Measurements from ENCODE around the gene OR2V1.
"Not testable (repeated sequence)": the region's sequence is repeated elsewhere in the genome, so short reads cannot be mapped to it uniquely, and the experiment has no call there.

The OR2V1 gene, protein sequence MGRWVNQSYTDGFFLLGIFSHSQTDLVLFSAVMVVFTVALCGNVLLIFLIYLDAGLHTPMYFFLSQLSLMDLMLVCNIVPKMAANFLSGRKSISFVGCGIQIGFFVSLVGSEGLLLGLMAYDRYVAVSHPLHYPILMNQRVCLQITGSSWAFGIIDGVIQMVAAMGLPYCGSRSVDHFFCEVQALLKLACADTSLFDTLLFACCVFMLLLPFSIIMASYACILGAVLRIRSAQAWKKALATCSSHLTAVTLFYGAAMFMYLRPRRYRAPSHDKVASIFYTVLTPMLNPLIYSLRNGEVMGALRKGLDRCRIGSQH

DNA sequence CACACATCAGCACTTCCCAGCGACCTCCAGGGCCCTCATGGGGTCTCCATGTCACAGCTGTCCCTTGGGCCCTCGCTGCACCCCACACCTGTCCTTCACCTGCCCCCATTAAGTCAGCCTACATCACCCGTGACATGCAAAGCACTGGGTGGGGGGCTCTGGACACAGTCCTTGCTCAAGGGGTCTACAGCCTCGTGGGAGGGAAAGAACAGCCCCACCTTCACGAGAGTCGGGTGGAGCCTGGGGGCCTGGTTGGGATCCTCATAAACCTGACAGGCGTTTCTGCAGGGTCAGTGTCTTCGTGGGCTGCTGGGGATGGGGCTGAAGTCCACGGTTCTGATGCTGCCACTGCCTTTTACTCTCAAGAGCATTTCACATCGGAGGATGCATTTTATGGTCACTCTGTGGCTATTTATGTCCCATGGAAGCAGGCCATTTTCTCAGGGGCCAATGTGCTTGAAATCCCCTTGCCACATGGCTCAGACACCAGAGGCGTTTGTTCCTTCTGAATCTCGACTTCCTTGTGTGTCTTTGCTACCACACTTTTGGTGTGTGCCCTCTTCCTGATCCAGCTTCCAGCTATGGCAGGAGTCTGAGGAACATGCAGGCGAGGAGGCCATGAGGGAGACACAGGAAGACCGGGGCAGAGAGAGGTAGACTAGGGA, at the start of gene OR2V1:
Gene OR2V1 (minus strand): TSS at position 338 of the 665 bp plus-strand sequence. CDS start 5,865 bp downstream, outside the sequence.
- ATAC-seq = no peak

DNA sequence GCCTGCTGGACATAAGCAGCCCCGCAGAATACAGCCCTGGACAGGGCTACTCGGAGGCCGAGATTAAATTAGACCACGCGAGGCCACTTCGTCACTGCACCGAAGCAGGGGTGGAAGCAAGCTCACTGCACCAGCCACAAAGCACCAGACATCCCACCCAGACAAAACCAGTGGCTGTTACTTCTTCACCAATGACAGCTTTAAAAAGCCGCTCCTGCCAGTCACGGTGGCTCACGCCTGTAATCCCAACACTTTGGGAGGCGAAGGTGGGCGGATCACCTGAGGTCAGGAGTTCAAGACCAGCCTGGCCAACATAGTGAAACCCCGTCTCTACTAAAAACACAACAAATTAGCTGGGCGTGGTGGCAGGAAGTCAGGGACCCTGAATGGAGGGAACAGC, 46.6 kb upstream of the OR2V1 start:
- ATAC-seq = not testable (repeated sequence)

DNA sequence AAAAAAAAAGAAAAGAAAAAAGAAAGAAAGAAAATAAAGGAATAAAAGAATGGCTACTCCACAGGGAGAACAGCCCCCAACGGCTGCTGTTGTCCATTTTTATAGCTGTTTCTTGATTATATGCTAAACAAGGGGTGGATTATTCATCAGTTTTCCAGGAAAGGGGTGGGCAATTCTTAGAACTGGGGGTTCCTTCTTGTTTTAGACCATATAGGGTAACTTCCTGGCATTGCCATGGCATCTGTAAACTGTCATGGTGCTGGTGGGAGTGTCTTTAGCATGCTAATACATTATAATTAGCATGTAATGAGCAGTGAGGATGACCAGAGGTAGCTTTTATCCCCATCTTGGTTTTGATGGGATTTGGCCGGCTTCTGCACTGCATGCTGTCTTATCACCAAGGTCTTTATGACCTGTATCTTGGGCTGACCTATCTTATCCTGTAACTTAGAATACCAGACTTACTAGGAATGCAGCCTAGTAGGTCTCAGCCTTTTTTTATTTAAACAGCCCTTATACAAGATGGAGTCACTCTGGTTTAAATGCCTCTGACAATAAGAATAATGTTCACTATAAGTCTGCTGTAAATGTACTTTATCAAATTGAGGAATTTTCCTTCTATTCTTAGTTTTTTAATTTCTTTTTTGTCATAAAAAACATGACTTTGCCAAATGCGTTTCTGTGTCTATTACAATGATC, 45.4 kb upstream of the OR2V1 start:
- ATAC-seq = no peak

DNA sequence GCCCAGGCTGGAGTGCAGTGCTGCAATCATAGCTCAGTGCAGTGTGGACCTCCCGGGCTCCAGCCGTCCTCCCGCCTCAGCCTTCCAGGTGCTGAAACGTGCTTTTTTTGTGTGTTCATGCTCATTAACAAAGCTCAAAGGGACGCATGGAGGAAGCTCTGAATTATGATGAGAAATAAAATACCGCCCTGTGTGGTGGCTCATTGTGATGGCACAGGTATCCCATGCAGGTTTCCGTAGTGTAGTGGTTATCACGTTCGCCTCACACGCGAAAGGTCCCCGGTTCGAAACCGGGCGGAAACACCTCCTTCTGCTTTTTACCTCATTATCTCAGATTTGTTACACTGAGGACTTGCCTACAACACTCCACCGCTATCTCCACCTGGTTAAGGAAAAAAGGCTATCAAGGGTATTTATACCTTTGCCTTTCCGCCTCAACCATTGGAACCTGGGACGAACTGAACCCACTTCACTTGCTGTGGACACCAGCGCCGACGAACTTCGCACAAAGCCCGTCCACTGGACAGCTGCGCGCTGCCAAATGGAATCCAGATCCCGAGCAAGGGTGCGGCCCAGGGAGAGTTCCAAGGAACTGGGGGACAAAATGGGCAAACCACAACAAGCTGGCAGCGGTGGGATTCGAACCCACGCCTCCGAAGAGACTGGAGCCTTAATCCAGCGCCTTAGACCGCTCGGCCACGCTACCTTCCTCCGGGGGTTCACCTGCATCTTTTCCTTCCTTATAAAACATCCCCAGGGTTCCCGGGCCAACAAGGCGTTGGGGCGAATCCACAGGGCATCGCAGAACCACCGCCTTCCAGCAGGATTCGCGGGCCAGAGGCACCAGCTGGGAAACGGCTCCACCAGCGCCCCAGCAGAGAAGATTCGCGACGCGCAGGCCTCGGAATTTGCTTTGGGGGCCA, 42.7 kb upstream of the OR2V1 start:
- peak; percentile 72 for ATAC-seq

DNA sequence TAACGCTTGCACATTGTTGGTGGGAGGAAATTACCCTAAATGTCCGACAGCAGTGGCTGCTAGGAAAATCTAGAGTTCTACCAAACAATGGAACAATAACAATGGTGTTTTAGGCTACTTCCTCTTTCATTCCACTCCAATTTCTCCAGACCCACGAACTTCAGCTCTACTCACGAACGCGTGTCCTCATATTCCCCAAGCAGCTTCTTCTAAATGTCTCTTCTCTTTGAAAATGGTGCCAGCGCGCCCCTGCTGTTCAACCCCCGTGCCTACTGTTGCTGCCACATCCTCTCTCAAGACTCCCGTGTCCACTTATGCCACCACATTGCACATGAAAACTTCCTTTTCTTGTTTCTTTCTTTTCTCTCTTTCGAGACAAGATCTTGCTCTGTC, 42.1 kb upstream of the OR2V1 start:
- ATAC-seq = peak in 1 of 2 donors; percentile 12

DNA sequence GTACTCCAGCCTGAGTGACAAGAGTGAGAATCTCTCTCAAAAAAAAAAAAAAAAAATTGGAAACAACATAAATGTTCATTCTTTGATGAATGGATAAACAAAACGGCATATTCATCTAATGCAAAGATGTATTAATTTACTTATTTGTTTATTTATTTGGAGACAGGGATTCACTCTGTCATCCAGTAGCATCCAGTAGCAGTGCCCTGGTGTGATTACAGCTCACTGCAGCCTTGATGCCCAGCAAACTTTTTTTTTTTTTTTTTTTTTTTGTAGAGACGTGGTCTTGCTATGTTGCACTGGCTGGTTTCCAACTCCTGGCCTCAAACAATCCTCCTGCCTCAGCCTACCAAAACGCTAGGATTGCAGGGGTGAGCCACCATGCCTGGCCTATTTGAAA, 40.8 kb upstream of the OR2V1 start:
- no peak for ATAC-seq

DNA sequence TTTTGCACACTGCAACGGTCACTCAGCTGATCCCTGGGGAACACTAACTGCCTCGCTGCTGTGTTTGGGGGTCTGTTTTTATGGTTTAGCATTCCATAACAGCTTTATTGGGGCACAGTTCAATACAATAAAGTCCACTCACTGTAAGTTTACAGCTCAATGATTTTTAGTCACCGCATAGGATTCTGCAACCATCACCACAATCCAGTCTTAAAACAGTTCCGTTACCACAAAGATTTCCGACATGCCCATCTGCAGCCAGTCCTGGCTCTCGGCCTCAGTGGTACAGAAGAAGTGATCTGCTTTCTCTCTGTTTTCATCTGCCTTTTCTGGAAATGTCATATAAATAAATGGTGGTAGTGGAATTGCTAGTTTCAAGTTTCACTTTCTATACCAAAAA, 40.0 kb upstream of the OR2V1 start:
- no peak for ATAC-seq

DNA sequence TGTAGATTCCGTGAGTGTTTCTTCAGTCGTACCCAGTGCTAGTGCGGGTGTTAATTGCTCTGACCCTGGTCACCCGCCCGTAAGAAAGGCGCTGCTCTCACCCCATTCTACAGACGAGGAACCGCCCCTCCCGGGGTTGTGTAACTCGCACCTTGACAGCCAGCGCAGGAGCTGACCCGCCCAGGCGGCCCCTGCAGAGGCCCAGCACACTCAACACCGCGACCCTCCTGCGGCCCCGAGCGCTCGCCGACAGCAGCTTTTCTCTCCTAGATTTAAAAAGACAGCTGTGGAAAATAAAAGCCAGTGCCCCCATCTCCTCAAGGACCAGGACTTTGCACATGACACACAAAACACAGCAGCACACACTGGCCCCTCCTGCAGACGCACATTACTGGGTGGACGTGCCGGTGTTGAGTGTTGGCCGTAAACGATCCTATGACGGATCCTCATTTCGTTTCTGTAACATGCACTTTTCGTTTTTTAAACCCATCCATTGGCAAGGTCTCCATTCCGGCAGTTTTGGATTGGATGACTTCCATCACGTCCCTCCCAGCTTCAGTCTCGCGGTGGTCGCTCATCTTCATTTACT, 39.4 kb upstream of the OR2V1 start:
- no peak for ATAC-seq

DNA sequence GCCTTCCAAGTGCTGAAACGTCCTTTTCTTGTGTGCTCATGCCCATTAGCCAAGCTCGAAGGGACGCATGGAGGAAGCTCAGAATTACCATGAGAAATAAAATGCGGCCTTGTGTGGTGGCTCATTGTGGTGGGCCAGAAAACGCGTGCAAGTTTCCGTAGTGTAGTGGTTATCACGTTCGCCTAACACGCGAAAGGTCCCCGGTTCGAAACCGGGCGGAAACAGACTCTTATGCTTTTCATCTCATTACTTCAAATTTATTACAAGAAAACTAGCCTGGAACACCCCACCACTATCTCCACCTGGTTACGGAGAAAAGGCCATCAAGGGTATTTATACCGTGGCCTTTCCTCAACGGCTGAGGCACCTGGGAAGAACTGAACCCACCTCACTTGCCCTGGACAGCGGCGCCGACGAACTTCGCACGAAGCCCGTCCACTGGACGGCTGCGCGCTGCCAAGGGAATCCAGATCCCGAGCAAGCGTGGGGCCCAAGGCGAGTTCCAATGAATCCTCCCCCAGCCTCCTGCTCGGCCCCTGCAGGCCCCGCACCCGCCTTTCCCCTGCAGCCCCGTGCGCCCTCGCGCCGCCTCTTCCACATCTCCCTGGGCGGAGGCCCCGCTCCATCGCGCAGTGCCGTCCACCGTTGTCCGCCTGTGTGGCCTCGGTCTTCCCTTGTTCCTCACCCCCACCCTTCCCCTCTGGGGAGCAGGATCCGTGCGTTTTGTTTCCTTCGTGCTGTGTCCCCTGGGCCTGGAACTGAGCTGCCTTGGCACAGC, 38.7 kb upstream of the OR2V1 start:
- ATAC-seq = peak; percentile 51 to 52

DNA sequence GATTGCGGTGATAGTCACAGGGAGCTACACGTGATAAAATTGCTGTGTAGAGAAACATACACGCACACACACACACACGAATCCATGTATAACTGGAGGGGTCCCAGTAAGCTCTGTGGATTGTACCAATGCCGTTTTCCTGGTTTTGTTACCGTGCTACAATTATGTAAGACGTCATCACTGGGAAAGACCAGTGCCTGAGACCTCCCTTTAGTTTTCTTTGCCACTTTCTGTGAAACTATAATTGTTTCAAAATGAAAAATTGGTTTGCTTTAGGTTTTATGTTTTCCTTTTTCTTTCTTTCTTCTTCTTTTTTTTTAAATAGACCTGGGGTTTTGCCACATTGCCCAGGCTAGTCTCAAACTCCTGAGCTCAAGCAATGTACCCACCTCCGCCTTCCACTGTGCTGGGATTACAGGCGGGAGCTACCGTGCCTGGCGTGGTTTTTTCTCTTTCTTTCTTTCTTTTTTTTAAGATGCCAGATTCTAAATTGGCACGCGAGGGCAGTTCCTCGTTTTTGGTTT, 37.7 kb upstream of the OR2V1 start:
- no peak for ATAC-seq

DNA sequence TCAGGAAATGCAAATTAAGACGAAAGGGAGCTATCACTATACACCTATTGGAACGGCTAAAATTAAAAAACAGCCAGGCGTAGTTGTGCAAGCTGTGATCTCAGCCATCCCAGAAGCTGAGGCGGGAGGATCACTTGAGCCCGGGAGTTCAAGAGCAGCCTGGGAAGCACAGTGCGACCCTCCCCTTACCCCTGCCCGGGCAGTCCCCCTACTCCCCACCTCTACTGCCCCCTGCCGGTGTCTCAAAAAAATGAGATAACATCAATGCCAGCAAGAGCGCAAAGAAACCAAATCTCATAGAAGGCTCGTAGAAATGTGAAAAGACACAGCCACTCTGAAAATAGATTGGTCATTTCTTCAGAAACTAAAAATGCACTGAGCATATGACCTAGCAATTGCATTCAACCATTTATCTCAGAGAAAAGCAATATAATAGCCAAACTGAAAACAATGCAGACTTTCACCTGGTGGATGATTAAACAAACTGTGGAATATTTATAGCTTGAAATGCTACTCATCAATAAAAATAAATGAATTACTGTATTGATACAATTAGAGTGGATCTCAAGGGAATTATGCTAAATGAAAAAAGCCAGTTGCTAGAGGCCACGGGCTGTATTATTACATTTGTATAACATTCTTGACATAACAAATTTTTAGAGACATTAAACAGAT, 37.0 kb upstream of the OR2V1 start:
- no peak for ATAC-seq

DNA sequence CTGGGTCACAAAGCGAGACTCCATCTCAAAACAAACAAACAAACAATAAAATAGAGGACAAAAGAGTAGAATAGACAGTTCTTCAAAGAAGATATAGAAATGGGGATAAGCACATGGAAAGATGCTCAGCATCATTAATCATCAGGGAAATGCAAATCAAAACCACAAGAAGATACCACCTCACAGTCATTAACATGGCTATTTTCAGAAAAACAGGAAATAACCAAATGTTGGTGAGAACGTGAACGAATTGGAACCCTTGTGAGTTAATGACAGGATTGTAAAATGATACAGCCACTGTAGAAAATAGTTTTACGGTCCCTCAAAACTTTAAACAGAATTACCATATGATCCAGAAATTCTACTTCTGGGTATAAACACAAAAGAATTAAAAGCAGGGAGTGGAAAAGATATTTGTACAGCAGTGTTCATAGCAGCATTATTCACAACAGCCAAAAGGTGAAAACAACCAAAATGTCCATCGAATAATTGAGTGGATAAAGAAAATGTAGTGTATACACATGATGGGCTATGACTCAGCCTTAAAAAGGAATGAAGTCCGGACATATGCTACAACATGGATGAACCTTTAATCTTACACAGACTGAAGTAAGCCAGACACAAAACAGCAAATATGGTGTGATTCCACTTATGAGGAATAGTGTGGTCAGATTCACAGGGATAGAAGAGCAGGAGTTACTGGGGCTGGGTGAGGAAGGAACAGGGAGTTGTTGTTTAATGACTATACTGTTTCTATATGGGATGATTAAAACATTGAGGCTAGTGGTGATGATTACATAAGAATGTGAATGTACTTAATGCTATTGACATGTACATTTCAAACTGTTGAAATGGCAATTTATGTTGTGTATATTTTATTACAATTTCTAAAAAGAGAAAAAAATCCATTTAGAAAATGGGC, 36.1 kb upstream of the OR2V1 start:
- no peak for ATAC-seq

DNA sequence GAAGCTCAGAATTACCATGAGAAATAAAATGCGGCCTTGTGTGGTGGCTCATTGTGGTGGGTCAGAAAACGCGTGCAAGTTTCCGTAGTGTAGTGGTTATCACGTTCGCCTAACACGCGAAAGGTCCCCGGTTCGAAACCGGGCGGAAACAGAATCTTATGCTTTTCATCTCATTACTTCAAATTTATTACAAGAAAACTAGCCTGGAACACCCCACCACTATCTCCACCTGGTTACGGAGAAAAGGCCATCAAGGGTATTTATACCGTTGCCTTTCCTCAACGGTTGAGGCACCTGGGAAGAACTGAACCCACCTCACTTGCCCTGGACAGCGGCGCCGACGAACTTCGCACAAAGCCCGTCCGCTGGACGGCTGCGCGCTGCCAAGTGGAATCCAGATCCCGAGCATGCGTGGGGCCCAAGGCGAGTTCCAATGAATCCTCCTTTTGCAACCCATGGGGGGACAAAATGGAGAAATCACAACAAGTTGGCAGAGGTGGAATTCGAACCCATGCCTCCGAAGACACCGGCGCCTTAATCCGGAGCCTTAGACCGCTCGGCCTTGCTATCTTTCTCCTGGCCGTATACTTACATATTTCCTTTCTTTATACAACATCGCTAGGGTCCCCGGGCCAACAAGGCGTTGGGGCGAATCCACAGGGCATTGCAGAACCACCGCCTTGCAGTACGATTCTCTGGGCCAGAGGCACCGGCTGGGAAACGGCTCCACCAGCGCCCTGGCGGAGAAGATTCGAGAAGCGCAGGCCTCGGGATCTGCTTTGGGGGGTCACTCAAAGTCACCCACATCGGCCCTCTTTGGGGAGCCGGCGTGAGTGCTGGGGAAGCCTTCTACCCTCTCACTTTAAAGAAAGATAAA, 33.3 kb upstream of the OR2V1 start:
- no peak for ATAC-seq

DNA sequence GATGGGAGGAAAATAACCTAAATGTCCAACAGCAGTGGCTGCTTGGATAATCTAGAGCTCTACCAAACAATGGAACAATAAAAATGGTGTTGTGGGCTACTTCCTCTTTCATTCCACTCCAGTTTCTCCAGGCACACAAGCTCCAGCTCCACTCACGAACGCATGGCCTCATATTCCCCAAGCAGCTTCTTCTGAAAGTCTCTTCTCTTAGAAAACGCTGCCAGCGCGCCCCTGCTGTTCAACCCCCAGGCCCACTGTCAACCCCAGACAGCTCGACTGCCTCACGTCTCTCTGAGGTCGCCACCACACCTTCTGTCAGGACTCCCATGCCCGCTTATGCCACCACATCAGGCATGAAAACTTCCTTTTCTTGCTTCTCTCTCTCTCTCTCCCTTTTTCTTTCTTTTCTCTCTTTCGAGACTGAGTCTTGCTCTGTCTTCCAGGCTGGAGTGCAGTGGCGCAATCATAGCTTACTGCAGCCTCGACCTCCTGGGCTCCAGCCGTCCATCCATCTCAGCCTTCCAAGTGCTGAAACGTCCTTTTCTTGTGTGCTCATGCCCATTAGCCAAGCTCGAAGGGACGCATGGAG, 32.6 kb upstream of the OR2V1 start:
- no peak for ATAC-seq

DNA sequence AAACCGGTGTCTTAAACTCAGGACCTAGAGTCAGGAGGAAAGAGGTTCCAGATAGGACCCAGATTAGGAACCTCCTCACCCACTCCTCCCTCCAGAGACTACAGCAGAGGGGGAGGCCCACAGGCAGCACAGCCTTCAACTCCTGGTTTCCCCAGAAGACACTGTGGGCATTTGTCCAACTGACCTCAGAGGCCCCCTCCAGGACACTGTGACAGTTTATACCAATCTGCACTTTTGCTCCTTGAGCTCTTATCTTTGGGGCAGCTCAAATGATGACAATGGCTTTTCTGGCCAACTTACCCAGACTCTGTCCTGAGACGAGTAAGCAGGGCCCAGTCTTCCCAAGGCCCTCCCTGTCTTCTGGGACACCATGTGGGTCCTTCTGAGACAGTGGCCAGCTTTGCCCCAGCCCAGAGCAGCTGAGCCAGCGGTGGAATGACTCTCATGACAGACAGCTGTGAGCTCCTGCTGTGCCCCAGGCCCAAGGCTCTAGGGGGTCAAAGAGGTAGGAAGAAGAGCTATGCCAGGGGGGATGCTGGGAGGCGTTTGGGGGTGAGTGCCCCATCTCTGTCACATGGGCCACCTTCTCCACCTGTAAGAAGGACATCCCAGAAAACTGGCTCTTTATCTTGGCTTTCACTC, 30.7 kb upstream of the OR2V1 start:
- no peak for ATAC-seq

DNA sequence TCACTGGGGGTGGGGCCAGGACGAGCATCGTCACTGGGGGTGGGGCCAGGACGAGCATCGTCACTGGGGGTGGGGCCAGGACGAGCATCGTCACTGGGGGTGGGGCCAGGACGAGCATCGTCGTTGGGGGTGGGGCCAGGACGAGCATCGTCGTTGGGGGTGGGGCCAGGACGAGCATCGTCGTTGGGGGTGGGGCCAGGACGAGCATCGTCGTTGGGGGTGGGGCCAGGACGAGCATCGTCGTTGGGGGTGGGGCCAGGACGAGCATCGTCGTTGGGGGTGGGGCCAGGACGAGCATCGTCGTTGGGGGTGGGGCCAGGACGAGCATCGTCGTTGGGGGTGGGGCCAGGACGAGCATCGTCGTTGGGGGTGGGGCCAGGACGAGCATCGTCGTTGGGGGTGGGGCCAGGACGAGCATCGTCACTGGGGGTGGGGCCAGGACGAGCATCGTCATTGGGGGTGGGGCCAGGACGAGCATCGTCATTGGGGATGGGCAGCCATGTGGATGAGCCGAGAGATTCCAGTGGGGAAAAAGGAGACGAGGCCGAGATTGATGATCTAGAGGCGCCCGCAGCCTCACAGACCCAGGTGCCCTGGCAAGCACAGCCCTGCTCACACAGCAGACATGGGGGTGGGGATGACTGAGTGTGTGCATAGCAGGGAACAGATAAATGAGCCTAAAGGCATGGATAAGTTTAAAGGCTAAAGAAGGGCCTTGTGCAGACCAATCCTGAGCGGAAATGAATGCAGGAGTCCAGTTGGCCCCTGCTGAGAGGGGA, 30.0 kb upstream of the OR2V1 start:
- ATAC-seq = peak; percentile 11 to 15
